WI38 (cell line): Measurements from ENCODE around the gene LIMS2.

Source experiments
- H3K4me3 ChIP-seq: 2 replicates; pipeline ENCODE4 v1.5.1; 2011; ENCODE audit warnings: low read depth, mild to moderate bottlenecking, control low read depth, low read length
- CTCF ChIP-seq: IDR thresholded peaks from 2 replicates; pipeline ENCODE4 v1.5.1; 2012; ENCODE audit warnings: low read depth, mild to moderate bottlenecking, control low read depth, low read length

Gene LIMS2

GRCh38 chr2:127705391-127706065, 30.2 kb upstream of the LIMS2 start:
- no peak overlapping the region for H3K4me3 ChIP-seq
- TF ChIP-seq CTCF = no peak

- no peak overlapping the region for H3K4me3 ChIP-seq
- TF ChIP-seq CTCF = no peak
Observed at GRCh38 chr2:127704641-127705390, 29.5 kb upstream of the LIMS2 start.

GRCh38 chr2:127703282-127703681, 28.0 kb upstream of the LIMS2 start:
- TF ChIP-seq CTCF = no peak

GRCh38 chr2:127702395-127703009, 27.2 kb upstream of the LIMS2 start:
- TF ChIP-seq CTCF = no peak
- peak overlapping the region; percentile 67 for H3K4me3 ChIP-seq

More at GRCh38 chr2:127703282-127703681, 28.0 kb upstream of the LIMS2 start:
- H3K4me3 ChIP-seq = no peak overlapping the region

GRCh38 chr2:127701651-127702394, 26.5 kb upstream of the LIMS2 start:
- peak overlapping the region; percentile 67 for H3K4me3 ChIP-seq
- no peak for TF ChIP-seq CTCF

GRCh38 chr2:127701193-127701650, 25.9 kb upstream of the LIMS2 start, which contains the start of gene SFT2D3:
Gene SFT2D3, plus strand, starts transcription at chr2:127701497. Its CDS starts 32 bp downstream, at chr2:127701529.
- TF ChIP-seq CTCF = no peak
- H3K4me3 ChIP-seq = peak within 1 kb of the TSS; percentile 67
